ENCODE data around the gene YTHDF1. TPM values are rescaled to one million over a fixed set of nuclear protein-coding genes. Genes with fewer than 3 reads are reported as not detected.

YTHDF1 gene
- 28.5 and 36.1 TPM in 2 replicates for total RNA-seq
- polyA plus RNA-seq (2012) = 32.0 TPM

- DNase-seq (ENCODE audit: low read depth) = peak; percentile 96
These were observed at the start of gene YTHDF1 for GRCh38 chr20:63216041-63216848. Gene YTHDF1, minus strand, starts transcription at chr20:63216131. Its CDS starts 239 bp downstream, at chr20:63215892.

DNA sequence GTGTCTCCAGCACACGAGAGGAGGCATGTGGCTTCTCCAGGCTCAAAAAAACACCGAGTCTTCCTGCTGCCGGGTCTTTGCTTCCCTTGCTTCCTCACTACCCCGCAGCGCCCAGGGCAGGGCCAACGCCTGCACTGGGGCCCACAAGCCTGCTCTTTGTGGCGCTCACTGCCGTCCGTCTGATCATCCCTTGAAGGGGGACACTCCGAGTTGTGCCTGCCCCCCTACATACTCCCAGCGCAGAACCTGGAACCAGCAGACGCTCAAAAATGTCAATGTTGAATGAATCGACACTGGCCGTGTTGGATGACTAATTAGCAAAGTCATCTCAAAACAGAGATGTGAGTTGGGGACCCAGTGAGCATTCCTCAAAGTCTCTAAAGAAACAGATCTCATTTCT is 48.6 kb upstream of the YTHDF1 start:
- no peak for DNase-seq (ENCODE audit: low read depth)

GRCh38 chr20:63264000-63264399 is 48.1 kb upstream of the YTHDF1 start:
- DNase-seq (ENCODE audit: low read depth) = no peak

DNA sequence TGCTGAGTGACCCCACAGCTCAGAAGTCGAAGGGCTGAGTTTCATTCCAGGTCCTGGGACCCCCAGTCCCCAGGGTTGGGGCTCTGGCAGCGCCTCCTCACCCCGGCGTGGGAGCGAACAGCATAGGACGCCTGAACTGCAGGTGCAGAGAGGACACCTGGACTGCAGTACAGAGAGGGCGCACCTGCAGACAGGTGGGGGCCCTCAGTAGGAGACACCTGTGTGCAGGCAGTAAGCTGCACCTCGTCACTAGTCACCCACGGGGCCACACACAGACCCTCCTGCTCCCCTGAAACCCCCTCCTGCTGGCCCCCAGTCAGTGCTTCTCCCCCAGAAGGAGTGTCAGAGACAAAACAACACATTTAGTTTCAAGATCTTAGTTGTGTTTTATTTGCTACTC is 46.9 kb upstream of the YTHDF1 start:
- DNase-seq (ENCODE audit: low read depth) = no peak

GRCh38 chr20:63261795-63262528 is 46.0 kb upstream of the YTHDF1 start:
- no peak for DNase-seq (ENCODE audit: low read depth)

- DNase-seq (ENCODE audit: low read depth) = no peak
These were observed 45.3 kb upstream of the YTHDF1 start for GRCh38 chr20:63261060-63261794.

DNA sequence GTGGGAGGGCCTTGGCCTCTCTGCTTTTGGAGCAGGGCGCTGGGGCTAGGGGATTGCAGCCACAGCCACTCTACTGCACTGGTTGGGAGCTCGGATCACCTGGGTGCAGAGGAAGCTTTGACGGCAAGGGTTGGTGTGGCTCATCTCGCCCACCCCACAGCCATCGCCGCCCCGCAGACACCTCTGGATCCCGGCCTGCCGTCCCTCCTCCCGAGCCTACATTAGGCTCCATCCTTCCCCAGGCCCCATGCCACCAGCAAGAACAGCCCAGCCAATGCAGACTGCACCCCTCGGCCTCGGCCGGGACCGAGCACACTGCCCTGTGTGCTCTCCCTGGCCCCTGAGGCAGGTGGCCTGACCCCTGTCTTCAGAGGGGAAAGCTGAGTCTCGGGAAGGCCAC is 44.6 kb upstream of the YTHDF1 start:
- no peak for DNase-seq (ENCODE audit: low read depth)

DNA sequence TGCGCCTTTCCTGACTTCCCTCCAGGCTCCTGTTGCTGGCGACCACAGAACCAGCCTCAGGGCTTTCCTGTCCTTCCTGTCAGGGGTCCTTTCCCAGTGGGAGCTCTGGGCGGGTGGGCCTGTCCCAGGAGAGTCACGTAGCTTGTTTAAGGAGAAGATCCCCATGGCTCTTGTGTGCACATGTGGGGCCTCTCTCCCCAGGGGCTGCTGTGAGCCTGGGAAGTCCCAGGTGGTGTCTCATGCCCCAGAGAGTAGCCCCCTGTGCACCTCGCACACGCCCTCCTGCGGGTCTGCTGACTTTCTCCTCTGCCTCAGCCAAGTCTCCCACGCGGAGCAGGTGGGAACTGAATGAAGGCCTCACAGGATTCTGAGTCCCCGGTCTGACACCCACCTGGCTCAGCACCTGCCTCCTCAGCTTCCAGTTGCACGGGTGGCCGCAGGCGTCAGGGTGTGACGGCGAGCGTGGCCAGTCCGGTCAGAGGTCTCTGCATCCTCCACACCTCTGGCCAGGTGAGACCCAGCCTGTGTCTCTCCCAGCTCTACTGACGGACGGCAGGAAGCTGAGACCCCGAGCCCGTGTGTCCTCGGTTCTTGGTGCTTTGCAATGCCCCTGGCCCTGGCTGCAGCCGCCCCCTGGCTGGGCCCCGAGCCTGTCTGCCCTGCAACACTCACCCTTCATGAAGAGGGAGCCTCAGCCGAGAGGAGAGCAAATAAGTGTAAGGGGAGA is 44.0 kb upstream of the YTHDF1 start:
- no peak for DNase-seq (ENCODE audit: low read depth)

DNA sequence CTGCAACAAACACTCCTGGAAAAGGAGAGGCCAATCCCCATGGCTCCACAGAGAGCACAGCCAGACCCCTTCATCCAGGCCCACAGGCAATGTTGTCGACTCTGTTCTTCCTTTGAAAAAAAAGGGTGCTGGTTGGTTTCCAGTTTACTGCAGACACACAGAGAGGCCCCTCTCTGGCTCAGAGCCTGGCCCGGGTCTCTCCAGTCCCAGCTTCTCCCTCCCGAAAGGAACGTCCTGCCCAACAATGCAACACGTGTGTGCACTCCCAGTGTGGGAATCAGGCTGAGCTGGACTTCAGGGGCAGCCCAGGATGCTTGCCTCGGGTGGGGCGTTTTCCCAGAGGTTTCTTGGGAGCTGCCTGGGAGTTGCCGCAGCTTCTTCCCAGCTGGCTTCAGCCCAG is 42.9 kb upstream of the YTHDF1 start:
- no peak for DNase-seq (ENCODE audit: low read depth)

DNA sequence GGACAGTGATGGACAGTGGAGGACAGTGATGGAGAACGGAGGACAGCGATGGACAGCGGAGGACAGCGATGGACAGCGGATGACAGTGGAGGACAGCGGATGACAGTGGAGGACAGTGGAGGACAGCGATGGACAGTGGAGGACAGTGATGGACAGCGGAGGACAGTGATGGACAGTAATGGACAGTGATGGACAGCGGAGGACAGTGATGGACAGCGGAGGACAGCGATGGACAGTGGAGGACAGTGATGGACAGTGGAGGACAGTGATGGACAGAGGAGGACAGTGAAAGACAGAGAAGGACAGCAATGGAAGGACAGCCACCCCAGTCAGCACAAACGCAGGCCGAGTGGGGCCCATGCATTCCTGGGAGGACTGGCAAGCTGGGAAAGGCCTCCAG is 41.7 kb upstream of the YTHDF1 start:
- DNase-seq (ENCODE audit: low read depth) = no peak

DNA sequence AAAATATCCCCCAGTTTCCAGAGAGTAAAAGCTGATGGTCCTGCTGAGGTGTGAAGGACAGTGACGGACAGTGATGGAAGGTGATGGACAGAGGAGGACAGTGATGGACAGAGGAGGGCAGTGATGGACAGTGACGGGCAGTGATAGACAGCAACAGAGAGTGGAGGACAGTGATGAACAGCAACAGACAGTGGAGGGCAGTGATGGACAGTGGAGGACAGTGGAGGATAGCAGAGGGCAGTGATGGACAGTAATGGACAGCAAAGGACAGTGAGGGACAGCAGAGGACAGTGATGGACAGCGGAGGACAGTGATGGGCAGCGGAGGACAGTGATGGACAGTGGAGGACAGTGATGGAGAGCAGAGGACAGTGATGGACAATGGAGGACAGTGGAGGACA is 41.0 kb upstream of the YTHDF1 start:
- no peak for DNase-seq (ENCODE audit: low read depth)

DNA sequence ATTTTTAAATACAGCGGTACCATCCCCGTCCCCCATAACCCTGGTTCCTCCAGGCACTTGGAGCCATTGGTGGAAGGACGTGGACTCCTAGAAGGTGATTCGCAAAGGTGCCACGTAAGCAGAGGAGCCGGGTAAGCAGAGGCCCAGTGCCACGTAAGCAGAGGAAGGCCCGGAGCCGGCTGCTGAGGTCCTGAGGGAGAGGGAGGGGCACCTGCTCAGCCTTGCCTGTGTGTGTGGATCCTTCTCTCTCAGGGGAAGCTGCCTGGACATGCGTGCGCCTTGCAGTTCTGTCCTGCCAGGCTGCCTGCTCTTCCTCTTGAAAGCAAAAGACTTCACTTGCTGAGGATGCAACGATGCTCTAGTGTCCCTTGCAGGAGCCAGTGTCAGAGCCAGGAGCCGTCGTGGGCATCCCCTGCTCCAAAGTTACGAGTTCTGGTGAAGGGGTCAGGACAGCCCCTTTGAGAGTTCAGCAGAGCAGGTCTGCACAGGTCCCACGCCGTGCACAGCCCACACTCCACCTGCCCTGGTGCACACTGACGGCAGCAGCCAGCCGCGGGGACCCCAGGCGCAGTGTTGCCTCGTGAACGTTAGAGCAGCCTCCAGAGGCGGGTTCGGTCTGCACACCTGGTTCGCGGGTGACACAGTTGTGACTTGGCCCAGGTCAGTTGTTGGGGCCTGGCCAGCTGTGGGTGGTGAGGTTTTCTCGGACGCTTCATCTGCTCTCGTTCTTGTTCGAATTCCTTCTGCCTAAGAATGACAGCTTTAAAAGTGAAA is 40.2 kb upstream of the YTHDF1 start:
- DNase-seq (ENCODE audit: low read depth) = no peak

DNA sequence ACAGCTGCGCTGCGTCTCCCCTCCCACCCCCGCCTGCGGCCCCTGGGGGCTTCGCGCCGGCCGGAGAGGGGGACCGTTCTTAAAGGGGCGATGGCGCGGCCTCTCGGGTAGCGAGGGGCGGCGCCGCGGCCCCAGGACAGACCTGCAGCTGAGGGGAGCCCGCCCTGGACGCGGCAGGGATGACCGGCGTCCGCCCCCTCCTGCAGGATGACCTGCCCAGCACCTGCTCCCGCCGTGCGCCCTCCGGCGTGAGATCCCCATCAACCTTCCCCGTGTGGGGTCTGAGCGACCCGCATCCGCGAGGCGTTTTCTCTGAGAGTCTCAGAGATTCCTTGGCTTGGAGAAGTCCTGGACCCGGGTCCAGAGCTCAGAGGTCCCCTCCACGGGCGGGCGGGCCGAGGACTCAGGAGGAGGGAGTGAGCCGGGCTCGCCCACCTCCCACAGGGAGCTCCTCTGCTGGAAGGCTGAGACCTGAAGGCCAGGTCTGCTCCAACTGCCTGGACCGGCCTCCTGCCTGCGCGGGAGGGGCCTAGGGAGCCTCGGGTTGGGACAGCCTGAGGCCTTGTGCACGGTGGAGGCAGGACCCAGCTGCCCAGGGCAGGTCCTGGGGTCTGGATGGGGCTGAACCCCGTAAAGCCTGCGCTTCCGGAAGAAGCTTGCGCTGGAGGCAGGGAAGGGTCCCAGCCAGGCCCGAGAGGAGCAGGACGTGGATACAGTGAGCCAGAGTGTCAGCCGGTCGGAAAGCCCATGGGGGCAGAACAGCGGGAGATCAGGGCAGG is 38.9 kb upstream of the YTHDF1 start:
- DNase-seq (ENCODE audit: low read depth) = no peak

DNA sequence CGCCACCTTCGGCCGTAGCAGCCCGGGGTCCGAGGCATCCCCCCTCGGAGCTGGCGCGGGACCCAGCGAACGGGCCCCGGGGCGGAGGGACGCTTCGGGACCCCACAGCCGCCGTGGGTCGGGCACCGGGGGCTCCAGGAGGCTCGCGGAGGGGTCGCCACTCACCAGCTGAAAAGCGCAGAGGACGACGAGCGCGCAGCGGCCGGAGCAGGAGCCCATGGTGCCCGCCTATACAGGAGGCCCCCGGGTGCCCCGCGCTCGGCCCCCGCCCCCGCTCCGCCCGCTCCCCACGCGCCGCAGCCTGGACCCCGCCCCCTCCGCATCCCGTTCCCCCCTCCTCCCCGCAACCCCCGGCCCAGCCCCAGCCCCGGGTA is 38.3 kb upstream of the YTHDF1 start, which contains the start of gene NKAIN4:
TSS of gene NKAIN4 (minus strand) at position 232 of the 374 bp plus-strand sequence. CDS start at position 219, 13 bp downstream.
- no peak for DNase-seq (ENCODE audit: low read depth)

DNA sequence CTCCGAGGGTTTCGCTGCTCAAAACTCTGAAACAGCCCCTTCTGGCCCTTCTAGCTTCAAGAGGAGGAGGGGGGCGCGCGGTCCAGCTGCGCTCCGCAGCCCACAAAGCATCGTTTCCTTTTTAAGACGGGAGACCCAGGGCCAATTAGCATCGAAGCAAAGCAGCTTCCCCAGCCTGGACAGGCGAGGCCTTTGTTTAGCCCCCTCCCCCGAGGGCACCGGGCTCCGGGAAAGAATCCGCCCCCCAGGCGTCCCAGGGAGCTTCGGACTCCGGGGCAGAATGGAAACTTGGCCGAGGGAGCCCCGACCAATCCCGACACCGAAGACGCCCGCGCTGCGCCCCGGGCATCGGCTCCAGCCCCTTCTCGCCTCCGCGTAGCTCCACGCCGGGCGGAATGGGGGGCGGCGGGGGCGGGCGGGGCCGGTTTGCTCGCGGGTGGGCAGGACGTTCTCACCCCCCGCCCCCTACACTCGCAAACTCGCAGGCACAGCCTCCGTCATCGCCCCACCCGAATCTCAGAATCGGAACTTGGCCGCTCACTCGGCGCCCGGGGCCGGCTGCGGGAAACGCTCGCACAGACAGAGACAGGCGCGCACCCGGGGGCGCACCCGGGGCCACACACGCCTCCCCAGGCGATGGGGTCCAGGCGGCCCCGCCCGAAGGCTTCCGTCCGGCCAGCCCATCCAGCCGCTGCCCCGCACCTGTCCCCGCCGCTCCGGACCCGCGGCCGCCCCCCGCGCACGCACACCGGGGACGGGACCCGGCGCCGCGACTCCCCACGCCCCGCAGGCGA is 37.7 kb upstream of the YTHDF1 start:
- no peak for DNase-seq (ENCODE audit: low read depth)

GRCh38 chr20:63253065-63253437 is 37.1 kb upstream of the YTHDF1 start:
- DNase-seq (ENCODE audit: low read depth) = no peak

DNA sequence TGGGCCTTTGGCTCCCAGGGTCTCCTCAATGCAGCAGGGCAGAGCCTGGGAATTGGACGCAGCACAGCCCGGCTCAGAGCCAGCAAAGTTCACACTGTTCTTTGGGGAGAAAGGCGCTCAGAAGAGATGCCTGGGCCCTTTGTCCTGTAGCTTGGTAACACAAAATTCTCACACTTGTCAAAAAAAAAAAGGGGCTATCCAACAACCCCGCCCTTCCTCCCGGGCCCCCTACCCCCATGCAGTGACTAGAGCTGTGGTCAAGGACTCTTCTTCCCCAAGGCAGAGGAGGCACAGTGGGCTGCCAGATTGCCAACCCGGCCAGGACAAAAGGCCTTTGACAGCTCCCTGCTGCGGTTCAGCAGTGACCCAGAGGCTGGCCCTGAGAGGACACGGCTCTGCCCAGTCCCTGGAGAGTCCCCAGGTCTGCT is 36.4 kb upstream of the YTHDF1 start:
- peak; percentile 36 for DNase-seq (ENCODE audit: low read depth)

DNA sequence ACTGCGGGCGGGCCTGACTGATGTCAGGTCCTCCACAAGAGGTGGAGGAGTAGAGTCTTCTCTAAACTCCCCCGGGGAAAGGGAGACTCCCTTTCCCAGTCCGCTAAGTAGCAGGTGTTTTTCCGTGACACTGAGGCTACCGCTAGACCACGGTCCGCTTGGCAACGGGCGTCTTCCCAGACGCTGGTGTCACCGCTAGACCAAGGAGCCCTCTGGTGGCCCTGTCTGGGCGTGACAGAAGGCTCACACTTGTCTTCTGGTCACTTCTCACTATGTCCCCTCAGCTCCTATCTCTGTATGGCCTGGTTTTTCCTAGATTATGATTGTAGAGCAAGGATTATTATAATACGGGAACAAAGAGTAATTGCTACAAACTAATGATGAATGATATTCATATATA is 35.4 kb upstream of the YTHDF1 start:
- peak; percentile 63 for DNase-seq (ENCODE audit: low read depth)

GRCh38 chr20:63249891-63250290 is 34.0 kb upstream of the YTHDF1 start:
- DNase-seq (ENCODE audit: low read depth) = no peak

All from myocyte (in vitro differentiated cells).